ENCODE results near the gene POLR3A. TPM values are rescaled to one million over a fixed set of nuclear protein-coding genes. Genes with fewer than 3 reads are reported as not detected.
A peak's percentile ranks its signal among the peaks of the same experiment; 100 is the strongest.
"Not testable (repeated sequence)": the region's sequence is repeated elsewhere in the genome, so short reads cannot be mapped to it uniquely, and the experiment has no call there.

The POLR3A gene
- total and polyA plus RNA-seq, 4 experiments from 2014 or later = 4.5 to 17.6 (median 13.3) TPM

- H3K4me3 Mint-ChIP-seq; H3K4me1 ChIP-seq (ENCODE audit: insufficient read depth, low read length); POLR2A ChIA-PET (ENCODE audit: partially characterized antibody); H3K27me3 ChIP-seq (ENCODE audit: insufficient read depth, low read length); H3K27me3 Mint-ChIP-seq; CTCF ChIA-PET (ENCODE audit: partially characterized antibody); H3K4me3 ChIP-seq (ENCODE audit: low read length in 2 of 2); H3K9me3 ChIP-seq (ENCODE audit: control insufficient read depth in 1 of 2, low read length in 2 of 2); intact Hi-C loops (cut with micrococcal nuclease); DNase-seq; H3K27ac ChIP-seq (ENCODE audit: low read depth, low read length); H3K27ac Mint-ChIP-seq; H3K9me3 Mint-ChIP-seq; H3K4me1 Mint-ChIP-seq: not testable (repeated sequence)
- H3K36me3 ChIP-seq (ENCODE audit: insufficient read depth, low read length) = peaks cover 39% of the 10 kb centered on the region
- H3K36me3 Mint-ChIP-seq = peaks cover 68 to 72% of the 10 kb centered on the region in 2 donors
Measured at GRCh38 chr10:77998780-77999179, 30.5 kb downstream of the POLR3A start.

DNA sequence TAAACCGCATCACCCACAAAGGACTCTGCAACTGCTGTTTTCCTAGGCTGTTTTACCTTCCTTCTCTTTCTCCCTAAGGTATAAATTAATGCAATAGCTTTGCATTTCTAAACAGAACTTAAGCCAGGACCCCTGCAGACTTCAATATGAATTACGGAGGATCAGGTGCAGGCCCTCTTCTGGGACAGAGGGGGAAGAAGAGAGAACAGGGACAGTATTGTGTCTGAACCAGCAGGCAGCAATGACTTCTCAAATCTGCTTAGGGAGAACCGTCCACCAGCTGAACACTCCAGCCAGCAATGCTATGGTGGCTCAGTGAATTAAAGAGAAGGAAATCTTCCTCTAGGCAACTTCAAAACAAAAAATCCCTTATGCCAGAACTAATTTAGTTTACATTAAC is 35.7 kb downstream of the POLR3A start:
- intact Hi-C loops (cut with micrococcal nuclease) = no loop called here
- no peaks in the 10 kb centered on the region for H3K27me3 ChIP-seq (ENCODE audit: insufficient read depth, low read length)
- DNase-seq = no peak
- Mint-ChIP-seq H3K9me3 (no peaks in the 10 kb centered on the region), H3K36me3 (peaks cover 46 to 72% of the 10 kb centered on the region in 2 donors), H3K4me1 (peaks cover 0 to 10% (median under 1%) of the 10 kb centered on the region in 4 donors), H3K27ac (no peak overlapping the region), H3K4me3 (no peak overlapping the region), H3K27me3 (no peaks in the 10 kb centered on the region)
- H3K4me1 ChIP-seq (ENCODE audit: insufficient read depth, low read length) = no peaks in the 10 kb centered on the region
- no peak overlapping the region for H3K27ac ChIP-seq (ENCODE audit: low read depth, low read length)
- ChIA-PET CTCF (ENCODE audit: partially characterized antibody) (no interaction called here), POLR2A (ENCODE audit: partially characterized antibody) (no interaction called here)
- H3K4me3 ChIP-seq (ENCODE audit: low read length in 2 of 2) = no peak overlapping the region
- H3K9me3 ChIP-seq (ENCODE audit: control insufficient read depth in 1 of 2, low read length in 2 of 2) = no peaks in the 10 kb centered on the region
- H3K36me3 ChIP-seq (ENCODE audit: insufficient read depth, low read length) = peaks cover 41% of the 10 kb centered on the region

- Mint-ChIP-seq H3K4me1 (no peaks in the 10 kb centered on the region), H3K9me3 (no peaks in the 10 kb centered on the region), H3K27ac (peak overlapping the region in 1 of 7 donors; percentile 17), H3K27me3 (no peaks in the 10 kb centered on the region), H3K4me3 (no peak overlapping the region), H3K36me3 (peaks cover 63 to 90% of the 10 kb centered on the region in 2 donors)
- H3K4me3 ChIP-seq (ENCODE audit: low read length in 2 of 2) = no peak overlapping the region
- H3K4me1 ChIP-seq (ENCODE audit: insufficient read depth, low read length) = no peaks in the 10 kb centered on the region
- peaks cover 74% of the 10 kb centered on the region for H3K36me3 ChIP-seq (ENCODE audit: insufficient read depth, low read length)
- no peak for DNase-seq
- no peaks in the 10 kb centered on the region for H3K27me3 ChIP-seq (ENCODE audit: insufficient read depth, low read length)
- no peak overlapping the region for H3K27ac ChIP-seq (ENCODE audit: low read depth, low read length)
- ChIA-PET CTCF (ENCODE audit: partially characterized antibody) (no interaction called here), POLR2A (ENCODE audit: partially characterized antibody) (no interaction called here)
- no peaks in the 10 kb centered on the region for H3K9me3 ChIP-seq (ENCODE audit: control insufficient read depth in 1 of 2, low read length in 2 of 2)
- intact Hi-C loops (cut with micrococcal nuclease) = no loop called here
Measured at GRCh38 chr10:77989081-77989724, 40.1 kb downstream of the POLR3A start.

- H3K27ac ChIP-seq (ENCODE audit: low read depth, low read length) = no peak overlapping the region
- no peaks in the 10 kb centered on the region for H3K27me3 Mint-ChIP-seq
- no peaks in the 10 kb centered on the region for H3K9me3 Mint-ChIP-seq
- CTCF ChIA-PET (ENCODE audit: partially characterized antibody) = no interaction called here
- POLR2A ChIA-PET (ENCODE audit: partially characterized antibody) = no interaction called here
- H3K9me3 ChIP-seq (ENCODE audit: control insufficient read depth in 1 of 2, low read length in 2 of 2) = no peaks in the 10 kb centered on the region
- no peak overlapping the region for H3K27ac Mint-ChIP-seq
- H3K4me1 Mint-ChIP-seq = no peaks in the 10 kb centered on the region
- DNase-seq = no peak
- H3K27me3 ChIP-seq (ENCODE audit: insufficient read depth, low read length) = no peaks in the 10 kb centered on the region
- intact Hi-C loops (cut with micrococcal nuclease) = no loop called here
- H3K4me1 ChIP-seq (ENCODE audit: insufficient read depth, low read length) = no peaks in the 10 kb centered on the region
- no peak overlapping the region for H3K4me3 Mint-ChIP-seq
- H3K4me3 ChIP-seq (ENCODE audit: low read length in 2 of 2) = no peak overlapping the region
- peaks cover 68 to 90% of the 10 kb centered on the region in 2 donors for H3K36me3 Mint-ChIP-seq
- H3K36me3 ChIP-seq (ENCODE audit: insufficient read depth, low read length) = peaks cover 73% of the 10 kb centered on the region
Measured at GRCh38 chr10:77987671-77988255, 41.6 kb downstream of the POLR3A start.

- no peak overlapping the region for H3K27ac Mint-ChIP-seq
- H3K4me3 Mint-ChIP-seq = no peak overlapping the region
- Histone ChIP-seq H3K27ac (ENCODE audit: low read depth, low read length) (no peak overlapping the region), H3K36me3 (ENCODE audit: insufficient read depth, low read length) (peaks cover 81% of the 10 kb centered on the region), H3K4me1 (ENCODE audit: insufficient read depth, low read length) (no peaks in the 10 kb centered on the region), H3K27me3 (ENCODE audit: insufficient read depth, low read length) (no peaks in the 10 kb centered on the region), H3K4me3 (ENCODE audit: low read length in 2 of 2) (no peak overlapping the region), H3K9me3 (ENCODE audit: control insufficient read depth in 1 of 2, low read length in 2 of 2) (no peaks in the 10 kb centered on the region)
- no peak for DNase-seq
- H3K27me3 Mint-ChIP-seq = no peaks in the 10 kb centered on the region
- POLR2A ChIA-PET (ENCODE audit: partially characterized antibody) = no interaction called here
- CTCF ChIA-PET (ENCODE audit: partially characterized antibody) = no interaction called here
- no peaks in the 10 kb centered on the region for H3K9me3 Mint-ChIP-seq
- H3K36me3 Mint-ChIP-seq = peaks cover 75 to 94% of the 10 kb centered on the region in 2 donors
- H3K4me1 Mint-ChIP-seq = no peaks in the 10 kb centered on the region
- intact Hi-C loops (cut with micrococcal nuclease) = no loop called here
Measured at GRCh38 chr10:77984986-77985385, 44.3 kb downstream of the POLR3A start.

DNA sequence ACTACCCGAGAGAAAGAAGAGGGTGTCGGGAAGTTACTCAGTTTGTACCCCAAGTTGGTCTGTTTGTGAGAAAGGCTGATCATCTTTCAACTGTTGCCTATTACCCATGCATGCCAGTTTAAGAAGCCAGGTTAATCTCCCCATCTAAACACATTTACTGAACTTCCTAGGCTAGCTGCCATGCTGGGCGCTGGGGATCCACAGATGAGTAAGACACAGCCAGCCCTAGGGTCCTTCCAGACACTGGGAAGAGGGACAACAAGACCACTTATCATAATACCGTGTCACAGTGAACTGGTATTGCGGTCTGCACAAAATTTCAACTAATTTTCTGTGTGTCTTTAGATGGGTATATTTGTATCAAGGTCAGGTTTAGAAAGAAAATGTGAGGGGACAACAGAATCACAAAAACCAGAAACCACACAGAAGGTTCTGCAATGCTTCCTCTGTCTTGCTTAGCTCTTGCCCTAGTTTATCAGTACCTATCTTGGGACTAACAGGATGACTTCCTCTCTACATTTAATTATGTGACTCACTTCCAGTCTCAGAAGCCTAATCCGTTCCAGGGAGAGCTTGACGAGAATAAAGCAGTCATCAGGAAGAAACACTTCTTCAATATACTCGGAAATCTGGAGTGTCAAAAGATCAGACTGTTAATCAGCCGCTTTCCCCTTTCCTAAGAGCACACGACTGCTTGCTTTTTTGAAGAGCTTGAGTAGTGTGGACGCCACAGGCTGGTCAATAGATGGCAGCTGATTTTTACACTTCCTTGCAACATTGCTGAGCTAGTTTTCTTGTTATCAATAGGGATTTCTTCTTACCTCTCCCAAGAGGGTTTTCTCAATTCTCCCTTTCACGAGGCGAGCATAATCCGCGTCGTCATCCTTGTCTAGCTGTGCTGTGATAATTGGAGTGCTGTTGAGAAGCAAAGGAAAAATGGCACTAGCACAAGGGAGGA is 45.7 kb downstream of the POLR3A start:
- POLR2A ChIA-PET (ENCODE audit: partially characterized antibody) = no interaction called here
- Histone ChIP-seq H3K9me3 (ENCODE audit: control insufficient read depth in 1 of 2, low read length in 2 of 2) (no peaks in the 10 kb centered on the region), H3K27ac (ENCODE audit: low read depth, low read length) (no peak overlapping the region), H3K27me3 (ENCODE audit: insufficient read depth, low read length) (no peaks in the 10 kb centered on the region), H3K4me3 (ENCODE audit: low read length in 2 of 2) (no peak overlapping the region), H3K4me1 (ENCODE audit: insufficient read depth, low read length) (no peaks in the 10 kb centered on the region), H3K36me3 (ENCODE audit: insufficient read depth, low read length) (peaks cover 82% of the 10 kb centered on the region)
- no peaks in the 10 kb centered on the region for H3K27me3 Mint-ChIP-seq
- no peaks in the 10 kb centered on the region for H3K4me1 Mint-ChIP-seq
- peaks cover 77 to 94% of the 10 kb centered on the region in 2 donors for H3K36me3 Mint-ChIP-seq
- no peak overlapping the region for H3K4me3 Mint-ChIP-seq
- H3K9me3 Mint-ChIP-seq = no peaks in the 10 kb centered on the region
- no peak overlapping the region for H3K27ac Mint-ChIP-seq
- CTCF ChIA-PET (ENCODE audit: partially characterized antibody) = no interaction called here
- intact Hi-C loops (cut with micrococcal nuclease) = no loop called here
- DNase-seq = no peak

DNA sequence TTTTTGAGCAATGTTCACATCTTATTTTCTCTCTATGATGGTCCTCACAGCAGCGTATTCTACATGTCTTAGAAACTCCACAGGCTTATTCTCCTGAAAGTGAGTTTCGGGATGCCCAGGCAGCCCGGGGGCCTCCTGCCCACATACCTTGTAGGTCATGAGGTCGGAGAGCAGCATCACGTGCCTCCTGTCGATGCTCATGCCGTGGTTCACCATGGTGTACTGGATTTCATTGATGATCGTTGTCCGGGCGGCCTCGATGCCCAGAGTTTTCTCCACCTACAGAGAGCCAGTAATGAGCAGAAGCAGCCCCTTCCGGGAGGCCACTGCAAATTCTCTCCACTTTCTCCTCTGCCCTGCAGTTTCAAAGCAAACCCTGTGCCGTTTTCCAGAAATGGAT is 48.0 kb downstream of the POLR3A start:
- H3K27ac ChIP-seq (ENCODE audit: low read depth, low read length) = no peak overlapping the region
- intact Hi-C loops (cut with micrococcal nuclease) = no loop called here
- H3K4me1 ChIP-seq (ENCODE audit: insufficient read depth, low read length) = no peaks in the 10 kb centered on the region
- ChIA-PET POLR2A (ENCODE audit: partially characterized antibody) (no interaction called here), CTCF (ENCODE audit: partially characterized antibody) (no interaction called here)
- DNase-seq = no peak
- H3K9me3 Mint-ChIP-seq = no peaks in the 10 kb centered on the region
- no peak overlapping the region for H3K4me3 Mint-ChIP-seq
- H3K4me1 Mint-ChIP-seq = no peaks in the 10 kb centered on the region
- H3K9me3 ChIP-seq (ENCODE audit: control insufficient read depth in 1 of 2, low read length in 2 of 2) = no peaks in the 10 kb centered on the region
- H3K27ac Mint-ChIP-seq = peak overlapping the region in 1 of 7 donors; percentile 44
- peaks cover 77 to 91% of the 10 kb centered on the region in 2 donors for H3K36me3 Mint-ChIP-seq
- H3K4me3 ChIP-seq (ENCODE audit: low read length in 2 of 2) = no peak overlapping the region
- peaks cover 75% of the 10 kb centered on the region for H3K36me3 ChIP-seq (ENCODE audit: insufficient read depth, low read length)
- no peaks in the 10 kb centered on the region for H3K27me3 ChIP-seq (ENCODE audit: insufficient read depth, low read length)
- H3K27me3 Mint-ChIP-seq = no peaks in the 10 kb centered on the region

Data from CD4-positive, alpha-beta memory T cell (primary cell).